T-helper 2 cell treated with Interferon-gamma antibody and Interleukin-4, amounts not matched to agents 100 ng/mL and 5 ng/mL, for 36 hours (primary cell): ENCODE data around the gene CXCR6. TPM values are rescaled to one million over a fixed set of nuclear protein-coding genes. Genes with fewer than 3 reads are reported as not detected.

Source experiments
- intact Hi-C: fragments of 100-400 bp; cut with micrococcal nuclease; formaldehyde crosslinking; loops from one replicate; pipeline ENCODE4 v1.15.1; 2023
- total RNA-seq: library from RNA; stranded (reverse); gene quantifications from 2 replicates; pipeline ENCODE4 v1.2.3, GENCODE V29; 2022

Gene CXCR6
- total RNA-seq, 1 donor from 2014 or later = 10.3 TPM

- intact Hi-C loops = loop anchor here (10.0 kb wide), 1 partner anchor 258 kb away; the partner anchor contains the start of gene CCR1
Observed at GRCh38 chr3:45946307-45946706, 3.0 kb downstream of the CXCR6 start.

GRCh38 chr3:45946875-45947274 is 3.6 kb downstream of the CXCR6 start:
- intact Hi-C loops = loop anchor here (10.0 kb wide), 1 partner anchor 258 kb away; the partner anchor contains the start of gene CCR1

DNA sequence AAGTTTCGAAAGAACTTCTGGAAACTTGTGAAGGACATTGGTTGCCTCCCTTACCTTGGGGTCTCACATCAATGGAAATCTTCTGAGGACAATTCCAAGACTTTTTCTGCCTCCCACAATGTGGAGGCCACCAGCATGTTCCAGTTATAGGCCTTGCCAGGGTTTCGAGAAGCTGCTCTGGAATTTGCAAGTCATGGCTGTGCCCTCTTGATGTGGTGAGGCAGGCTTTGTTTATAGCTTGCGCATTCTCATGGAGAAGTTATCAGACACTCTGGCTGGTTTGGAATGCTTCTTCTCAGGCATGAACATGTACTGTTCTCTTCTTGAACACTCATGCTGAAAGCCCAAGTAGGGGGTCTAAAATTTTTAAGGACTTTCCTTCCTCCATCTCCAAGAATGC is 4.1 kb downstream of the CXCR6 start:
- intact Hi-C loops = loop anchor here (10.0 kb wide), 1 partner anchor 257 kb away; the partner anchor contains the start of gene CCR1

GRCh38 chr3:45948311-45948781 is 5.1 kb downstream of the CXCR6 start:
- intact Hi-C loops = loop anchor here (10.0 kb wide), 1 partner anchor 256 kb away; the partner anchor contains the start of gene CCR1

DNA sequence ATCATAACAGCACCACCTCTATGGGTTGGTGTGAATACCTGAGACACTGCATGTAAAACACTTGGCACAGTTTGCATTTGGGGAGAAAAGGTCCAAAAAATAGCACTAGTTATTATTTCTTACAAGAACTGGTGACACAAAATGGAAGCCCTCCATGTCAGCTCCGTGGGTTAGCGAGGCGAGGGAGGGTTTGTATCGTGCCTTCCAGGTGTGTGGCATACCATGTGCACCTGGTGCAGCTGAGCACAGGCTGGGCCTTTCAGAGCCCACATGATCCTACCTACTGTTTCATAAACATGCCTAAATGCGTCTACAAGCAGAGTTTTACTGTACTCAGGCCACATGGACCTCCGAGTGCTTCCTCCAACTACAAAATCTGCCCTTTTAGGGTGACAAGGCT is 5.6 kb downstream of the CXCR6 start:
- intact Hi-C loops = loop anchor here (10.0 kb wide), 1 partner anchor 256 kb away; the partner anchor contains the start of gene CCR1

DNA sequence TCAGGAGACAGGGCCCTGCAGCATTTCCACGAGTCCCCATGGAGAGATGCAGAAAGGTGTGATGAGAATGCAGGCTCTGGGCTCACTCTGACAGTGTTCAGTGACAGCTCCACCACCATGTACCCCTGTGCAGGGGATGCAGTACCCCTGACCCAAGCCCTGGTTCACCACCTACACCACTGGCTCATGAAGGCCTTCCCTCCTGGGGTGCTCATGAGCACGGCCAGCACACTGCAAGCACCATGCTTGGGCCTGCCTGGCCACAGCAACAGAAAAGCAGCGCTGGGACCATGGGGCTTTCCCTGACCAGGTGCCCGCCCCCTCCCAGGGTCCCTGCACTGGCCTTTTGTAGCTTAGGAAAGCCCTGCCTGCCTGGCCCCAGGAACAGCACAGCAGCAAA is 6.2 kb downstream of the CXCR6 start:
- intact Hi-C loops = loop anchor here (10.0 kb wide), 1 partner anchor 255 kb away; the partner anchor contains the start of gene CCR1

GRCh38 chr3:45950131-45950530 is 6.9 kb downstream of the CXCR6 start:
- intact Hi-C loops = loop anchor here (2.0 kb wide), 1 partner anchor 15 kb away; no protein-coding TSS in a partner anchor

- intact Hi-C loops = loop anchor here (2.0 kb wide), 1 partner anchor 14 kb away; no protein-coding TSS in a partner anchor
Observed at GRCh38 chr3:45950686-45951600, 7.7 kb downstream of the CXCR6 start.

DNA sequence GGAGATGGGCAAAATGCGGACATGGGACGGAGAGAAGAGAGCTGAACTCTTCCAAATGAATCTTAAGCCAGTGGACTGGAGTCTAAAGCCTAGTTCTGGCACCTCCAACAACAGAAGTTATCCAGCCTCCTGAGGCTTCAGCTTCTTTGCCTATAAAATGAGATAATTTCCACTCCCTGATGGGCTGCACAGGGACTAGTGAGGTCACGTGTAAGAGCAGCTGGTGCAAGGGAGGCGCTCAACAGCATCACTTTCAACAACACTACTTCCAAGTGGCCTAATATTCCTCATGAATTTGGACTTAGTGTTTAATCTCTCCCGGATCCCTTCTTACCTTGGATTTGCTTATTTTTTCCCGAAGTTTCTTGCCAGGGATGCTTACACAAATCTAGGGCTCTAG is 8.7 kb downstream of the CXCR6 start:
- intact Hi-C loops = loop anchor here (2.0 kb wide), 1 partner anchor 13 kb away; no protein-coding TSS in a partner anchor

GRCh38 chr3:45952456-45952855 is 9.2 kb downstream of the CXCR6 start:
- intact Hi-C loops = no loop called here

- intact Hi-C loops = no loop called here
Observed at GRCh38 chr3:45953536-45953935, 10.3 kb downstream of the CXCR6 start.

DNA sequence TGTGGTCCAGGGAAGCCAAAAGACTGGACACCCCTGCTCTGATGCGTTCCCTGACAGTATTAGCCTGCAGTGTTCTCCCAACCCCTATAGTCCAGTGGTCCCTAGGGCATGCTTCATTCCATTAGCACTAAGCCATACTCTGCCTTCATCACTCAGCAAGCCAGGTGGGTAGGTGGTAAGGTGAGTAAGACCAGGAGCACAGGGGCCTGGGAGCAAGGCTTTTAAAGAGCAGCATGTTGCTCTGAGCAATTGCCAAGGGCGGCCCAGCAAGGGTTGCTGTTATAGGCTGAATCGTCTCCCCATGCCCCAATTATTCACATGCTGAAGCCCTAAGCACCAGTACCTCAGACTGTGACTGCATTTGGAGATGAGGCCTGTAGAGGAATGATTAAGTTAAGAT is 11.0 kb downstream of the CXCR6 start:
- intact Hi-C loops = no loop called here

DNA sequence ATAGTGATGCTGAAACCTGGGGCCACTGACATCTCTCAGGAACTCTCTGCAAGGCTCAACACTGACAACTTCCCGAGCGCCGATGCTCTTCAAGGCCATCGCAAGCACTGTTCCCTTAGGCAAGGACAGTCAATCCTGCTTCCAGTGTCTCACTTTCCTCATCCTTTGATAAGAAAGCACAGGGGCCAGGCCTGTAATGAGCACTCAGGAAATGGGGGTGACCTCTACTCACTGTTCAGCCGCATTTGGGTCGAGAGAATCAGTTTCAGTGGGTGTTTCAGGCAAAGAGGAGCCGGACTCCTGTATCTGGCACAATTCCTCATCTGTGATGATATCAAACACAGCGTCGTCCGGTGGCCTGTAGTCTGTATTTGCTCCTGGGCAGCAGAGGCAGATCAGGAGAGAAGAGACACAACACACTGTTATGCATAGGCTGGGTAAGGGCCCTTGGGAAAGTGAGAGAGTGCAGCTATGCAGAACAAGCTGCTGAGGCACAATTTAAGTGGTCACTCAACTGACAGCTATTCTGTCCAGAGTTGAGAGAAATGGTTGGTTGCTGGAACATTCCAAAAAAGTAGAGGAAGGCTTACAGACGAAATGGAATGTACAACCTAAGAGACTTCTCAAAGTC is 11.9 kb downstream of the CXCR6 start:
- intact Hi-C loops = no loop called here

DNA sequence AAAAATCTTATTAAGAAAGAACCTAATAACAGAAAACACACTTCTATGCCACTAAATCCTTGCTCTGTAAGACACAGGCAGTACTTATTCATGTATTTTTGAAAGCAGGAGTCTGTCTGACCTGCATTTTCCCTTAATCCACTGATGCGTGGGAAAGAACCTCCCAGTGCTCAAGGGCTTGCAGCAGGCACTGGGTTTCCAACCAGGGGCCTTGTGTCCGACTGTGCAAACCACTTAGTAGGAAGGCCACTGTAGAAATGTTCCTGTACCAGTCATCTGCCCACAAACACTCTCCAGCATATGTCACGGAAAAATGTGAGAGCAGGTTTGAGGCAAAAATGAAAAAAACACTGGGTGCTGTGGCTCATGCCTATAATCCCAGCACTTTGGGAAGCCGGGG is 12.4 kb downstream of the CXCR6 start:
- intact Hi-C loops = no loop called here

- intact Hi-C loops = no loop called here
Observed at GRCh38 chr3:45957586-45957985, 14.3 kb downstream of the CXCR6 start.

DNA sequence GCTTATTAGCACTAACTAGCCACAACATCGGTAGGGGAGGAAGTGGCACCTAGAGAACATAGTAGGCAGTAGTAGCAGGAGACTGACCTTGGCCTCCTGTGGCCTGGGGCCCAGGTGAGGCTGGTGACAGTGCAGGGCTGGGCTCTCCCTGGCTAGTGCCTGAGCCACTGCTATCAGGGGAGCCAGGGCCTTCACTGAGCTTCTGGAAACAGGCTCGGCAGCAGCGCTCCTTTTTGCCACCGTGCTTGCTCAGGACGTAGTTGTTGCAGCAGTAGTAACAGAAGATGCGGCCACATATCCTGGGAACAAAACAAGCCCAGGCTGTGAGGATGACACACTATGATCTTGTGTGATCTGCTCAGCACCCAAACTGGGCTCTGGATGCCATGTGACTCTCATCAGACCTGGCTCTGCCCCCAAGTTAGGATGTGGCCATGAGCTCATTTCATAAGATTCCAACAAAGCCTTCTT is 15.1 kb downstream of the CXCR6 start:
- intact Hi-C loops = no loop called here

DNA sequence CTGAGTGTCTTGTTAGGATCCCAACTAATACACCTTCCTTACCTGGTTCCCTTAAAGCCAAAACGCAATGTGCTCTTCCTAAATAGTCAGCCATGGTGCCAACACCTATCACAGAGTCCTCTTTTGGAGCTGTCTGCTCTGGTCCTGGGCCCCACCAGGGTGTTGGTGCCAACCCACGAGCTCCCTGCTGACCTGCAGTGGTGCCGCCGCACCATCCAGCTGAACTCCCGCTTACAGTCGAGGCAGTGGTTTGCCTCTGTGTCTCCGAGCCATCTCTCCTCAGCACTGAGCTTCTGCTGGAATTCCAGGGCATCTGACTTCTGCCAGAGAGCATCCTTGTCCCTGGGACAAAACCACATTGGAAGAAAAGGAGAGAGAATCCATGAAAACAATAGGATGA is 15.9 kb downstream of the CXCR6 start:
- intact Hi-C loops = no loop called here

DNA sequence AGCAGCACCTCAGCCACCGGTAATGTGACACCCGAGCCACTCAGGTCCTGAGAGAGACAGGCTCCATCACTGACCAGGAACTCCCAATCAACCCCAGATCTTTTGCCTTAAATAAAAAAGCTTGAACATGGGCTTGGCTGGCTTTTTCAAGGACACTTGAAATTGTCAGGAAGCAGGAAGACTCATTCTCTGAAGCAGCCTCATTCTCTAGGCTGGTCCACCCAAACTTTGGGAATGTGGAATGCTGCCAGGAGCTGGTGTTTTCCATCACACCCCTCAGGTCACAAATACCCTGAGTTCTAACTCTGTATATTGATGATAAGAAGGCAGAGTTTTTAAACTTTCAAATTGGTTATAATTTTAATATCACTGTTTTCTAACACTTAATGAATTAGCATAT is 17.0 kb downstream of the CXCR6 start:
- intact Hi-C loops = no loop called here

DNA sequence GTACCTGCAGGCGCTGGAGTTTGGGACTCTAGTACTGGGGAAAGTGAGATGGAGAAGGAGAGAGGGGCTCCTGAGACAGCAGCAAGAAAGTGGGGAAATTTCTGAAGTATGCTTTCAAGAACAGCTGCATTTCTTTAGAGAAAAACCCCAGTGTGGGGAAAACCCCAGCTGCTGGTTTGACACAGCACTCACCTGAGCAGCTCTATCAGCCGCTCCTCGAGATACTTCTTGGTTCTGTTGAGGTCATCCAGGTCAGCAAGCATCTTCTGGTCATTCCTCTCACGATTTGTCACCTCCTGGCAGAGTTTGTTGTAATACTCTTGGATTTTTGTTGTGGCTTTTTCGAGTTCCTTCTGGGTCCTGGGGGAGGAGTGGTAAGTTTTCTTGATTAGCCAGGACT is 18.8 kb downstream of the CXCR6 start:
- intact Hi-C loops = no loop called here

DNA sequence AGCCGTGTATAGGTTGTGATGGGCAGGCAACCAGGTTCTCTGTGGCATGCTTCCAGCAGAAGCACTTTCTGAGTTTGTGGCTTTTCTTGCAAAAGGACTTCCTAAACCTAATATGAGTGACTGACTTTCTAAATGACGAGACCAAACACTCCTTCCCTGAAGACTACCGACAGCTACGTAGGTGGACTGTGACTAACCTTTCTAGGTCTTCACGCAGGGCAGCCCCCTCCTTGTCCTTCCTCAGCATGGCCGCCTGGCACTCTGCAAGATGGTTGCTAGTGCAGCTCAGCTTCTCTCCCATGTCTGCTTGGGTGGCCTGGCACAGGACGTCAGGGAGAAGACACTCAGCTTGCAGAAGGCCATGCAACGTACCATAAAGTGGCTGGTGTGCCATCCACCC is 20.9 kb downstream of the CXCR6 start:
- intact Hi-C loops = loop anchor here (2.0 kb wide), 1 partner anchor 13 kb away; no protein-coding TSS in a partner anchor

GRCh38 chr3:45965253-45965652 is 22.0 kb downstream of the CXCR6 start:
- intact Hi-C loops = loop anchor here (2.0 kb wide), 1 partner anchor 14 kb away; no protein-coding TSS in a partner anchor
